ENCODE measurements around the gene GALNT12. TPM values are rescaled to one million over a fixed set of nuclear protein-coding genes. Genes with fewer than 3 reads are reported as not detected.

Gene GALNT12
- total and polyA plus RNA-seq, 2 experiments from 2014 or later = 4.2 to 19.7 TPM

- DNase-seq (ENCODE audit: low read depth in 1 of 2, low spot score in 1 of 2) = no peak
- Histone ChIP-seq H3K27ac (no peak overlapping the region), H3K36me3 (peaks cover 14% of the 10 kb centered on the region), H3K27me3 (no peaks in the 10 kb centered on the region), H3K4me3 (no peak overlapping the region), H3K9me3 (ENCODE audit: low read depth) (no peaks in the 10 kb centered on the region), H3K4me1 (ENCODE audit: low read depth) (no peaks in the 10 kb centered on the region)
- no peak for TF ChIP-seq CTCF (IDR thresholded peaks at IDR 0.05; ENCODE audit: low read depth, low read length)
Measured at GRCh38 chr9:98778251-98778650, 29.2 kb upstream of the GALNT12 start.

GRCh38 chr9:98778711-98779530 lies 28.5 kb upstream of the GALNT12 start:
- DNase-seq (ENCODE audit: low read depth in 1 of 2, low spot score in 1 of 2) = no peak
- Histone ChIP-seq H3K4me1 (ENCODE audit: low read depth) (no peaks in the 10 kb centered on the region), H3K27me3 (no peaks in the 10 kb centered on the region), H3K27ac (no peak overlapping the region), H3K4me3 (no peak overlapping the region), H3K36me3 (peaks cover 8% of the 10 kb centered on the region), H3K9me3 (ENCODE audit: low read depth) (no peaks in the 10 kb centered on the region)
- no peak for TF ChIP-seq CTCF (IDR thresholded peaks at IDR 0.05; ENCODE audit: low read depth, low read length)

DNA sequence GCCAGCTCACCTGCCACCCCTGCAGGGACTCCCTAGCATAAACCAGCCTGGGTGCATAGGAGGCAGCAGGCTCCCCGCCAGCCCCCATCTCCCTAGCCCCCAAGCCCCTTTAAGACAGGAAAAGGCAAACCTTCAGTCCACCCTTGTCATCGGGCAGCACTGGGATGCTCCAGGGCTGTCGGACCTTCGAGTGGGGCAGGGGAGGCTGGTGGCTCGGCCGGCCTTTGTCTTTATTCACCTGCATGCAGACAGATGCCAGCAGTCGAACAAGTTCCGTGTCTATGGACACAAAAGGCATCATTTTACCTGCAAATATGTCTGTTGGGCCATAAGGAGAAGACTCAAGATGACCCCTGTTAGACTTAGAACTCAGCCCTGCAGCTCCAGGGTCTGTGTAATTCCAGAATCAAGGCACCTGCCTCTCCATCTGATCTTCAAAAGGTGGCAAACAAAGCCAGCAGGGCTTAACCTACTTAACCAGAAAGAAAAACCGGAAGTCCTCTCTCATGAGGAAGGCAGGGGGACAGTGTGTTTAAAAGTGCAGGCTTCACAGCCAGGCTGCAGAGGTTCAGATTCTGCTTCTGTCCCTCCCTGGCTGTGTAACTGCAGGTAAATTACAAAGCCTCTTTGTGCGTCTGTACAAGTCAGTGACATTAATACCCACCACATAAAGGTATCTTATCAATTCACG lies 27.3 kb upstream of the GALNT12 start:
- no peaks in the 10 kb centered on the region for H3K27me3 ChIP-seq
- H3K4me3 ChIP-seq = no peak overlapping the region
- DNase-seq (ENCODE audit: low read depth in 1 of 2, low spot score in 1 of 2) = no peak
- H3K36me3 ChIP-seq = peaks cover 8% of the 10 kb centered on the region
- H3K4me1 ChIP-seq (ENCODE audit: low read depth) = no peaks in the 10 kb centered on the region
- H3K9me3 ChIP-seq (ENCODE audit: low read depth) = no peaks in the 10 kb centered on the region
- no peak for TF ChIP-seq CTCF (IDR thresholded peaks at IDR 0.05; ENCODE audit: low read depth, low read length)
- no peak overlapping the region for H3K27ac ChIP-seq

GRCh38 chr9:98781588-98782383 lies 25.7 kb upstream of the GALNT12 start:
- DNase-seq (ENCODE audit: low read depth in 1 of 2, low spot score in 1 of 2) = no peak
- Histone ChIP-seq H3K4me1 (ENCODE audit: low read depth) (no peaks in the 10 kb centered on the region), H3K27ac (no peak overlapping the region), H3K4me3 (no peak overlapping the region), H3K27me3 (no peaks in the 10 kb centered on the region), H3K9me3 (ENCODE audit: low read depth) (no peaks in the 10 kb centered on the region), H3K36me3 (peaks cover 8% of the 10 kb centered on the region)
- no peak for TF ChIP-seq CTCF (IDR thresholded peaks at IDR 0.05; ENCODE audit: low read depth, low read length)

GRCh38 chr9:98783518-98784226 lies 23.8 kb upstream of the GALNT12 start:
- DNase-seq (ENCODE audit: low read depth in 1 of 2, low spot score in 1 of 2) = peak in 1 of 2 donors; percentile 54
- H3K4me1 ChIP-seq (ENCODE audit: low read depth) = no peaks in the 10 kb centered on the region

More at GRCh38 chr9:98783518-98784226, 23.8 kb upstream of the GALNT12 start:
- TF ChIP-seq CTCF (IDR thresholded peaks at IDR 0.05; ENCODE audit: low read depth, low read length) = no peak
- H3K36me3 ChIP-seq = peaks cover 8% of the 10 kb centered on the region
- H3K27me3 ChIP-seq = no peaks in the 10 kb centered on the region
- no peaks in the 10 kb centered on the region for H3K9me3 ChIP-seq (ENCODE audit: low read depth)
- no peak overlapping the region for H3K4me3 ChIP-seq
- no peak overlapping the region for H3K27ac ChIP-seq

All from cardiac muscle cell (in vitro differentiated cells and primary cell).